ENCODE results near the gene EPC2.

The EPC2 gene

DNA sequence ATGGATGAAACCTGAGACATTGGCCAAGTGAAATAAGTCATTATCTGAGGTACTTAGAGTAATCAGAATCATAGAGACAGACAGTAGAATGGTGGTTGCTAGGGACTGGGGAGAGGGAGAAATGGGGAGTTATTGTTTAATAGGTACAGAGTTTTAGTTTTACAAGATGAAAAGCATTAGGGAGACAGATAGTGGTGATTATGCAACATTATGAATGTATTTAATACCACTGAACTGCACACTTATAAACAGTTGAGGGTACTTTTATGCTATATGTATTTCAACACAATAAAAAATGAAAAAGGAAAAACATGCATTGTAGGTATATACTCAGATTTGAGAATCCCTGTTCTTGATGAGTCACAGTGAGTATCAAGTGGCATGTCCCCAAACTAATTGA is 59.7 kb downstream of the EPC2 start:
- no peaks in the 10 kb centered on the region for H3K4me1 ChIP-seq (ENCODE audit: control insufficient read depth, insufficient read depth, low read length)
- H3K4me3 ChIP-seq (ENCODE audit: low read length): no peak overlapping the region
- no peak overlapping the region for H3K9ac ChIP-seq (ENCODE audit: low read length)
- no peaks in the 10 kb centered on the region for H3K27me3 ChIP-seq (replicated peaks; ENCODE audit: control insufficient read depth, insufficient read depth, low read length)
- H3K36me3 ChIP-seq (ENCODE audit: control insufficient read depth, insufficient read depth, low read length, severe bottlenecking): peaks cover 3% of the 10 kb centered on the region
- no peak for DNase-seq (ENCODE audit: low read depth)
- H3K9me3 ChIP-seq (ENCODE audit: control insufficient read depth, low read length): peaks cover 14% of the 10 kb centered on the region

DNA sequence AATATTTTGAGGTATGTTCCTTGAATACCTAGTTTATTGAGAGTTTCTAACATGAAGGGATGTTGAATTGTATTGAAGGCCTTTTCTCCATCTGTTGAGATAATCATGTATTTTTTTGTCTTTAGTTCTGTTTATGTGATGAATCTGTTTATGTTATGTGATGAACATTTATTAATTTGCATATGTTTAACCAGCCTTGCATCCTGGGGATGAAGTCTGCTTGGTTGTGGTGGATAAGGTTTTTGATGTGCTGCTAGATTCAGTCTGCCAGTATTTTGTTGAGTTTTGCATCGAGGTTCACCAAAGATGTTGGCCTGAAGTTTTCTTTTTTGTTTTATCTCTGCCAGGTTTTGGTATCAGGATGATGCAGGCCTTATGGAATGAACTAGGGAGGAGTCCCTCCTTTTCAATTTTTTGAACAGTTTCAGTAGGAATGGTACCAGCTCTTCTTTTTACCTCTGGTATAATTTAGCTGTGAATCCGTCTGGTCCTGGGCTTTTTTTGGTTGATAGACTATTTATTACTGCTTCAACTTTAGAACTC is 71.9 kb downstream of the EPC2 start:
- H3K4me3 ChIP-seq (ENCODE audit: low read length): no peak overlapping the region
- H3K4me1 ChIP-seq (ENCODE audit: control insufficient read depth, insufficient read depth, low read length): peaks cover 13% of the 10 kb centered on the region

DNA sequence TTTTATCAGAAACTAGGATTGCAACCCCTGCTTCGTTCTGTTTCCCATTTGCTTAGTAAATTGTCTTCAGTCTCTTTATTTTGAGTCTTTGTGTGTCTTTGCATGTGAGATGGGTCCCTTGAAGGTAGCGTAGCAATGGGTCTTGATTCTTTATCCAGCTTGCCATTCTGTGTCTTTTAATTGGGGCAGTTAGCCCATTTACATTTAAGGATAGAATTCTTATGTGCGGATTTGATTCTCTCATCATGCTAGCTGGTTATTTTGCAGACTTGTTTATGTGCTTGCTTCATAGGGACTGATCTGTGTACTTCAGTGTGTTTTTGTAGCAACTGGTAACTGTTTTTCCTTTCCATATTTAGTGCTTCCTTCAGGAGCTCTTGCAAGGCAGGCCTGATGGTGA is 73.5 kb downstream of the EPC2 start:
- Histone ChIP-seq H3K27me3 (replicated peaks; ENCODE audit: control insufficient read depth, insufficient read depth, low read length) (no peaks in the 10 kb centered on the region), H3K4me1 (ENCODE audit: control insufficient read depth, insufficient read depth, low read length) (peaks cover 20% of the 10 kb centered on the region), H3K9ac (ENCODE audit: low read length) (no peak overlapping the region), H3K9me3 (ENCODE audit: control insufficient read depth, low read length) (no peaks in the 10 kb centered on the region), H3K36me3 (ENCODE audit: control insufficient read depth, insufficient read depth, low read length, severe bottlenecking) (no peaks in the 10 kb centered on the region), H3K4me3 (ENCODE audit: low read length) (no peak overlapping the region)
- no peak for DNase-seq (ENCODE audit: low read depth)

More for the DNA sequence above, 71.9 kb downstream of the EPC2 start:
- no peaks in the 10 kb centered on the region for H3K27me3 ChIP-seq (replicated peaks; ENCODE audit: control insufficient read depth, insufficient read depth, low read length)
- no peak for DNase-seq (ENCODE audit: low read depth)
- H3K9ac ChIP-seq (ENCODE audit: low read length): no peak overlapping the region
- H3K36me3 ChIP-seq (ENCODE audit: control insufficient read depth, insufficient read depth, low read length, severe bottlenecking): no peaks in the 10 kb centered on the region
- no peaks in the 10 kb centered on the region for H3K9me3 ChIP-seq (ENCODE audit: control insufficient read depth, low read length)

- Histone ChIP-seq H3K9me3 (ENCODE audit: control insufficient read depth, low read length) (no peaks in the 10 kb centered on the region), H3K36me3 (ENCODE audit: control insufficient read depth, insufficient read depth, low read length, severe bottlenecking) (no peaks in the 10 kb centered on the region), H3K9ac (ENCODE audit: low read length) (no peak overlapping the region), H3K27me3 (replicated peaks; ENCODE audit: control insufficient read depth, insufficient read depth, low read length) (no peaks in the 10 kb centered on the region), H3K4me3 (ENCODE audit: low read length) (no peak overlapping the region), H3K4me1 (ENCODE audit: control insufficient read depth, insufficient read depth, low read length) (peaks cover 20% of the 10 kb centered on the region)
- DNase-seq (ENCODE audit: low read depth): no peak
Observed at GRCh38 chr2:148719195-148719749, 74.7 kb downstream of the EPC2 start.

GRCh38 chr2:148719941-148720436 is 75.4 kb downstream of the EPC2 start:
- no peaks in the 10 kb centered on the region for H3K36me3 ChIP-seq (ENCODE audit: control insufficient read depth, insufficient read depth, low read length, severe bottlenecking)
- H3K4me1 ChIP-seq (ENCODE audit: control insufficient read depth, insufficient read depth, low read length): peaks cover 20% of the 10 kb centered on the region
- peak overlapping the region; percentile 52 for H3K9ac ChIP-seq (ENCODE audit: low read length)
- no peak for DNase-seq (ENCODE audit: low read depth)
- H3K9me3 ChIP-seq (ENCODE audit: control insufficient read depth, low read length): no peaks in the 10 kb centered on the region
- H3K4me3 ChIP-seq (ENCODE audit: low read length): peak overlapping the region; percentile 78
- no peaks in the 10 kb centered on the region for H3K27me3 ChIP-seq (replicated peaks; ENCODE audit: control insufficient read depth, insufficient read depth, low read length)

GRCh38 chr2:148720501-148721001 is 76.0 kb downstream of the EPC2 start:
- Histone ChIP-seq H3K9me3 (ENCODE audit: control insufficient read depth, low read length) (no peaks in the 10 kb centered on the region), H3K4me1 (ENCODE audit: control insufficient read depth, insufficient read depth, low read length) (peaks cover 20% of the 10 kb centered on the region), H3K9ac (ENCODE audit: low read length) (peak overlapping the region; percentile 52), H3K4me3 (ENCODE audit: low read length) (peak overlapping the region; percentile 78), H3K36me3 (ENCODE audit: control insufficient read depth, insufficient read depth, low read length, severe bottlenecking) (no peaks in the 10 kb centered on the region), H3K27me3 (replicated peaks; ENCODE audit: control insufficient read depth, insufficient read depth, low read length) (no peaks in the 10 kb centered on the region)
- peak; percentile 19 for DNase-seq (ENCODE audit: low read depth)

DNA sequence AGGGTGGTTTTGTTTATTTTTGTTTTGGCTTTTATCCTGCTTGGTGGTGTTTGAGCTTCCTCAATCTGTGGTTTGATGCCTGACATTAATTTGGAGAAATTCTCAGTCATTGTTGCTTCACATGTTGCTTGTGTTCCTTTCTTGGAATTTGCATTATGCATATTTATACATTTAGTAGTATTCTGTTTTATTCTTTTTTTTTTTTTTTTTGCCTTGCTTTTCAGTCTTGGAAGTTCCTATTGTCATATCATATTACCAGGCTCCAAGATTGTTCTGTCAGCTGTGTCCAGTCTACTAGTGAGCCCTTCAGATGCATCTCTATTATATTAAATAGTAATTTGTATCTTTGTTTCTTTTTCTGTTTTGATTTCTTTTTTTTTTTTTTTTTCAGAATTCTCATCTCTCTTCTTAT is 77.0 kb downstream of the EPC2 start:
- Histone ChIP-seq H3K27me3 (replicated peaks; ENCODE audit: control insufficient read depth, insufficient read depth, low read length) (no peaks in the 10 kb centered on the region), H3K9ac (ENCODE audit: low read length) (no peak overlapping the region), H3K9me3 (ENCODE audit: control insufficient read depth, low read length) (no peaks in the 10 kb centered on the region), H3K4me3 (ENCODE audit: low read length) (no peak overlapping the region), H3K36me3 (ENCODE audit: control insufficient read depth, insufficient read depth, low read length, severe bottlenecking) (no peaks in the 10 kb centered on the region), H3K4me1 (ENCODE audit: control insufficient read depth, insufficient read depth, low read length) (peaks cover 20% of the 10 kb centered on the region)
- peak; percentile 57 for DNase-seq (ENCODE audit: low read depth)

GRCh38 chr2:148721991-148722777 is 77.6 kb downstream of the EPC2 start:
- no peaks in the 10 kb centered on the region for H3K27me3 ChIP-seq (replicated peaks; ENCODE audit: control insufficient read depth, insufficient read depth, low read length)
- peak; percentile 37 for DNase-seq (ENCODE audit: low read depth)
- H3K4me1 ChIP-seq (ENCODE audit: control insufficient read depth, insufficient read depth, low read length): peaks cover 20% of the 10 kb centered on the region
- no peak overlapping the region for H3K4me3 ChIP-seq (ENCODE audit: low read length)
- no peaks in the 10 kb centered on the region for H3K36me3 ChIP-seq (ENCODE audit: control insufficient read depth, insufficient read depth, low read length, severe bottlenecking)
- H3K9ac ChIP-seq (ENCODE audit: low read length): no peak overlapping the region
- no peaks in the 10 kb centered on the region for H3K9me3 ChIP-seq (ENCODE audit: control insufficient read depth, low read length)

DNA sequence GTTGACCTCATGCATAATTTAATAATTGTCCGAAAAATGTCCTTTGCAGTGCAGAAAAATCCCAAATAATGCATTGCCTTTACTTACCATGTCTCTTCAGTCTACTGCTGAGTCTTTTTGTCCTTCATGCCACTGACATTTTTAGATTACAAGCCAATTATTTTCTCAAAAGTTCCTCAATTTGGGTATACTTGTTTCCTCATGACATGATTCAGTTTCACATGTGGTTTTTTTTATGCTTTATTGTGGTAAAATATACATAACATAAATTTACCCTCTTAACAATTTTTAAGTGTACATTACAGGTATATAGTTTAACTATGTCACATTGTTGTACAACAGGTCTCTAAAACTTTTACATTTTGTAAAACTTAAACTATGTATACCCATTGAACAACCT is 81.0 kb downstream of the EPC2 start:
- Histone ChIP-seq H3K27me3 (replicated peaks; ENCODE audit: control insufficient read depth, insufficient read depth, low read length) (no peaks in the 10 kb centered on the region), H3K9me3 (ENCODE audit: control insufficient read depth, low read length) (no peaks in the 10 kb centered on the region), H3K9ac (ENCODE audit: low read length) (no peak overlapping the region), H3K4me3 (ENCODE audit: low read length) (no peak overlapping the region), H3K4me1 (ENCODE audit: control insufficient read depth, insufficient read depth, low read length) (peaks cover 16% of the 10 kb centered on the region), H3K36me3 (ENCODE audit: control insufficient read depth, insufficient read depth, low read length, severe bottlenecking) (no peaks in the 10 kb centered on the region)
- no peak for DNase-seq (ENCODE audit: low read depth)

DNA sequence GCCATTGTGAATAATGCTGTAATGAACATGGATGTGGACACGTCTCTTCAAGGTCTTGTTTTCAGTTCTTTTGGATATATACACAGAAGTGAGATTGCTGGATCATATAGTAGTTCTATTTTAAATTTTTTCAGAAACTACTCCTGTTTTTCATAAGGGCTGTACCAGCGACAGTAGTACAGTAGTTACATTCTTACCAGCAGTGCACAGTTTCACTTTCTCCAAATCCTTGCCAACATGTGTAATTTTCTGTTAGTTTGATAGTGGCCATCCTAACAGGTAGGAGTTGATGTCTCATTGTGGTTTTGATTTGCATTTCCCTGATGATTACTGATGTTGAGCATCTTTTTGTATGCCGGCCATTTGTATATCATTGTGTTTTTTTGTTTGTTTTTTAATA is 81.7 kb downstream of the EPC2 start:
- DNase-seq (ENCODE audit: low read depth): no peak
- H3K4me1 ChIP-seq (ENCODE audit: control insufficient read depth, insufficient read depth, low read length): peaks cover 9% of the 10 kb centered on the region
- H3K9ac ChIP-seq (ENCODE audit: low read length): no peak overlapping the region
- no peaks in the 10 kb centered on the region for H3K27me3 ChIP-seq (replicated peaks; ENCODE audit: control insufficient read depth, insufficient read depth, low read length)
- no peak overlapping the region for H3K4me3 ChIP-seq (ENCODE audit: low read length)
- no peaks in the 10 kb centered on the region for H3K9me3 ChIP-seq (ENCODE audit: control insufficient read depth, low read length)
- H3K36me3 ChIP-seq (ENCODE audit: control insufficient read depth, insufficient read depth, low read length, severe bottlenecking): no peaks in the 10 kb centered on the region

GRCh38 chr2:148730085-148730484 is 85.5 kb downstream of the EPC2 start:
- Histone ChIP-seq H3K27me3 (replicated peaks; ENCODE audit: control insufficient read depth, insufficient read depth, low read length) (no peaks in the 10 kb centered on the region), H3K9ac (ENCODE audit: low read length) (no peak overlapping the region), H3K36me3 (ENCODE audit: control insufficient read depth, insufficient read depth, low read length, severe bottlenecking) (no peaks in the 10 kb centered on the region), H3K4me3 (ENCODE audit: low read length) (no peak overlapping the region), H3K4me1 (ENCODE audit: control insufficient read depth, insufficient read depth, low read length) (no peaks in the 10 kb centered on the region), H3K9me3 (ENCODE audit: control insufficient read depth, low read length) (no peaks in the 10 kb centered on the region)
- no peak for DNase-seq (ENCODE audit: low read depth)
